Stimulated activated CD8-positive, alpha-beta memory T cell treated with anti-CD3 and anti-CD28 coated beads, Interleukin-7, amount 100 ng/mL, for 1 hour (primary cell): ENCODE measurements around the gene GPC1.

Source experiments
- DNase-seq, 2 donors: peaks; one replicate each; pipeline ENCODE4 v3.0.0-alpha.2; 2020; ENCODE audit warnings: low read depth in 2 of 2

Gene GPC1

GRCh38 chr2:240429341-240429871 is 6.1 kb upstream of the GPC1 start:
- no peak for DNase-seq

DNA sequence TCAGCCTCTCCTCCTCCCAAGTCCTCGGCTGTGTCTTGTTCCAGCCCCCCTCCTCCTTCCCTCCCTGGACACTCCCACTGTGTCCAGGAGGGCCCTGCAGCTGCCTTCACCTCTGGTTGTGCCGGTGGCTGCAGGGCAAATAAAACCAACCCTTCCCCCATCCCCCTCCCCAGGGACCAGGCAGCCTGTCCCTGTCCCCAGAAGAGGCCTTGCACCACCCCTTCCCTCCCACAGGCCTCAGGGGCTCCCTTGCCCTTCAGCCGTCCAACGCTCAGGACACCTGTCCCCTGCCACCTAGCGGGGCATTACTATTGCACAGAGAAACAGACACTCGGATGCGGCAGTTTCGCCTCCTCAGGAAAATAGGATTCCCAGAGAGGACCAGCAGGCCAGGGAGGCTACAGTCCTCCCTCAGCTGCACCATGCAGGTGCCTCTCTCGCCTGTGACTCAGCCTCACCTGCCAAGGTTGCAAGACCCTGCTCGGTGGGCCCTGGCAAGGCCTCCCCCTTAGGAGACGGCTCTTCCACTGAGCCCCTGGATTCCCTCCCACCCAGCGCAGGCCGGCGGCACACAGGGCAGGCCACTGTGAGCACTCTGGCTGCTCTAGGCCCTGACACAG is 5.5 kb upstream of the GPC1 start:
- no peak for DNase-seq

DNA sequence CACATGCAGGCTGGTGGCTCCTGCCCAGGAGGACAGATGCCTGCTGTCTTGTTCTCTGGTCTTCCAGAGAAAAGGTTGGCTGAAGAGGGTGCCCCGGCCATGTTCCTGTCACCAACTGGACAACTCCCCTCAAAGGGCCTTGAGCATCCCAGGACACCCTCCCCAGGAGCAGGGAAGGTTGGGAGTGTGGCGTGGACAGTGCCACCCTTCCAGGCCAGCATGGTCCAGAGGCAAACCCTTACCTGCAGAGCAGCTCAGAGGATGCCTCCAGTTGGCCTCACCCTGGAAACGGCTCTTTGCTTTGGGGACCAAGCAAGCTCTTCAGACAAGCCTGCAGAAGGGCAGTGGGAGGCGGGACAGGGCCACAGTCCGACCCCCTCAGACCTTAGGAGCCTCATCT is 4.9 kb upstream of the GPC1 start:
- DNase-seq = no peak

- no peak for DNase-seq
Measured at GRCh38 chr2:240431271-240431660, 4.2 kb upstream of the GPC1 start.

DNA sequence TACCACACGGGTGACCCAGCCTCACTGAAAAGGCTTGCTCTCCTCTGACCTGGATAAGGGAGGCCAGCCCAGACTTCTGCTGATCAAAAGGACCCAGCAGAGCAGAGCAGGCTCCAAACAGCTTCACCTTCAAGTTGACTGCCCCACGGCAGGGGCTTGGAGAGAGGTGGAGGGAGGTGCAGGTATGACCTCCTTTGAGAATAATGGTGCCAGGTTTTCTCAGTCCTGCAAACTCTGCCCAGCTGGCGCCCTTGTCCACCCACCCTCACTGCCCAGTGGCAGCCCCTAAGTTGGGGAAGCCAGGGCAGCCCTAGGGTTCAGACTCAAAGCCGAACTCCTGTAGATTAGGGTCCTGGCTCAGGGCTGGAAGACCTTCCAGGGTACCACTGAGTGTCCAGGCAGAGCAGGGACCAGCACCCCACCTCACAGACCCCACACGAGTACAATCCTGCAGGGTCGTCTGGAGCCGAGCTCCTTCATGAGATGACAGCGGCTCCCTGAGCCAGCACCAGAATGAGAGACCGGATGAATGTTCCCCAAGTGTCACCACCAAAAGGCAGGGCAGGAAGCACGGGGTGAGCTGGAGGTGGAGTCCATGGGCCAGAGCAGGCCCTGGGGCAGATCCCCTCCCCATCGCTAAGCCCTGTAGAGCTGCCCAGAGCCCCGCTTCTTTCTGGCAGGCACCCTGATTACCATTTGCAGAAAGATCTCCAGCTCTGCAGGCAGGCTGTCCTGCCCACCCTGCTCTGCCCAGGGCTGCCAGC is 3.6 kb upstream of the GPC1 start:
- no peak for DNase-seq

DNA sequence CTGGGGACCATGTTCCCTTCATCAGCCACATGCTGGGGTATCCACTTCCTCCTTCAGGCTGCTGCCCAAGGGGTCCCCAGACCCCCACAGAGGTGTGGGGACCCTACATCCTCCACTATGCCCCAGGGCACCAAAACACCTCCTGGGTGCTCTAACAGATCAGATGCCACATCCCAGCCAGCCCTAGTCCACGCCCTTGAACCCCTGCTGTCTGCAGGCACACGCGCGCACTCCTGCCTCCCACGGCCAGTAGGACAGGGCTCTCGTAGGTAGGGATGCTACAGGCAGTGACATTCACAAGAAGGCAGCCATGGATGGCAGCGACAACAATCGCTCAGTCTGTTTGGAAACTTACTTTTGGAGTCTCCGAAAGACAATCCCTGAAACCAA is 3.0 kb upstream of the GPC1 start:
- no peak for DNase-seq

DNA sequence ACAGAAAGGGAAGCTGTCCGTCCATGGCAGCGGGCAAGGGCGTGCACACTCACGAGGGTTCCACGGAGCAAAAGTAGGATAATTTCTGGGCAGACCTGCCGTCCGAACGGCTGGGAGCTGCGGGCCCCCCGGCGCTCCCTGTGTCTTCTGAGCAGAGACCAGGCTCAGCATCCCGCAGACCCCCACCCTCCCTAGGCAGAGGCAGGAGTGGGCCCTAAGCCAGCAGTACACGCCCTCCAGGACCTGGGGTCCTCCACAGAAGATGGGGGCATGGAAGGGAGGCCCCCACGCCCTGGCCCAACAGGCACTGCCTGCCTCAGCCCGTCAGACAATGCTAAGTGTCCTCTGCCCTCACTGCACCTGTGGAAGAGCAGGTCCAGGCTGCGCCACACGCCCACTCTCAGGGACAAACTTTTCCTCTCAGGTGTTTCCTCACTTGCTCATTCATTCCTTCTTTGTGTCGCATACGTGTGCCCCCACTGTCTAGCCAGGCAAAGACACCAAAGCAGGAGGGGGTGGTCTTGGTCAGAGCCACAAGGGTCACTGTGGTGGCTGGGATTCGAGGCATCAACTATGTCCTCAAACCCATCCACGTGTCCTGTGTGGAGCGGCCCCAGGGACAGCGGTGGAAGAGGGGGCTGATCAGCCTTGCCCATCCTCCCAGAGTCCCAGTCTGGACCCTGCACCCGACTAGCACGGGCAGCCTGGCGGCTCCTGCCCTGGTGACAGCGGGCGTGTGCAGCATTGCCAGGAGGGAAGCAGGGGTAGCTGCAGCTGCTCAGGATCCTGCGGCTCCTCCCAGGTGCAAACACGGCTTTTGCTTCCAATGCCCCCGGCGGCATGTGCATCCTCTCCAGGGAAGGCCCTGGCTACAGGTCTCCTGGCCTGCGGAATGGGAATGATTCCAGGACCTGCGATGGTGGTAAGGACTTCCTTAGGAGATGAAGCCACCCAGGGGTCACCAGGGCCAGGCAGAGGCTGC is 2.4 kb upstream of the GPC1 start:
- no peak for DNase-seq

DNA sequence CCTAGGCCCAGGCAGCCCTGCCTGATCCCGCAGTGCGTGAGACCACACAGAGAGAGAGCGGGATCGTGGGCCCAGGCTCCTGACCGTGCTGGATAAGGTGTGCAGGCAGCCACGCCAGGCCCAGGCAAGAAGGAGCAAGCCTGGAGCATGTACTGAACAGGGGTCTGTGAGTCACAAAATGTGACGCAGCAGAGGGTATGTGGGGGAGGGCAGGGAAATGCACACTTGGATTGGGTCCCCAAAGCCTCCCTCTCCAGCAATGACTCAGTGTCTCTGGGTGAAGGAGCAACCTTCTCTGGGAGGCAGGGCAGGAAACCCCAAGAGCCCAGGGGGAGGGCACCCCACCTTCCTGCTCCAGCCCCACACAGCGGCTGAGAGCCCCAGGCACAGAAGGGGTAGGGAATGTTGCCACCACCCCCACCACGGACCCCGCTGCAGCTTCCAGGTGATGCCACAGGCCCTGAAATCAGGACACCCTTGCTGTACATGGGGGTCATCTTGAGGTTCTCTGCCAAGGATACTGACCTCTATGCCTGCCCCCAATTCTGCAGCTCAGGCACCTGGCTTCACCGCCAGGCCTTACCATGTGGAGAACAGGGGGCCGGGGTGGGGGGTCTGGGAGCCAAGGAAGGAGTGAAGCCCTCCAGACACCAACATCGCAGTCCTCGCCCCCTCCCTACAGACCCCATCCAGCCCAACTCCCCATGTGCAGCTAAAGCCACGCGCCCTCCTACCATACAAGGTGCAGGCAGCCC is 1.3 kb upstream of the GPC1 start:
- DNase-seq = no peak

DNA sequence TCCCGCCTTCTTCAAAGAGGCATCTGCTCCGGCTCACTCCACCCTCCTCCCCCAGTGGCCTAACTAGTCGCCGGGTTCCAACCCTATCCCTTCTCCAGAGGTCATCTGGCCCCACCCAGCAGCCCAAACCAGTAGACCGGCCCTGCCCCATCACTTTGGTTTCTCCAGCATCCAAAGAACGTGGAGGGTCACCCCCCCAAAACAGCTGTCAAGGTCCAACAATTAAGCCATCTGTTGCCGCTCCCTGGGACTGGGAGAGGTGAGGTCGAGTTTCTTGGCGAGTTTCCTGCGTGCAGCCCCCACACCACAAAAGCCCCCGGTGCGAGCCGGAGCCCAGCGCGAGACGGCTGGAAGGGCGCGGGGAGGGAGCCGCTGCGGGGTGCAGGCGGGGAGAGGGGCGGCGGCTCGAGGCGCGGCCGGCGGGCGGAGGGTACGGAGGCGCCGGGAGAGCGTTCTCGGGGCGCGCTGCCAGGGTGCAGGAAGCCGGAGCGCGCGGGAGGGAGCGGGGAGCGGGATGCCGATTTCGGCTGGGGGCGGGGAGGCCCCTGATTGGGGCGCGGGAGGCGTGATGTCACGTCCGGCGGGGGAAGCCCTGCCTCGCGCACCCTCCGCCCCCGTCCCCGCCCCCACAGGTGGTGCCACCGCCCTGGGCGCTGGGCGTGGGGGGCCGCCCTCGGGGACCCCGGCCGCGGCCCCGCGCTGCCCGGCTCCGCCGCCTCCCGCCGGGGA is 571 bp upstream of the GPC1 start:
- DNase-seq = peak; percentile 74 to 85

- DNase-seq = no peak
Measured at GRCh38 chr2:240435948-240436682, 652 bp downstream of the GPC1 start.

DNA sequence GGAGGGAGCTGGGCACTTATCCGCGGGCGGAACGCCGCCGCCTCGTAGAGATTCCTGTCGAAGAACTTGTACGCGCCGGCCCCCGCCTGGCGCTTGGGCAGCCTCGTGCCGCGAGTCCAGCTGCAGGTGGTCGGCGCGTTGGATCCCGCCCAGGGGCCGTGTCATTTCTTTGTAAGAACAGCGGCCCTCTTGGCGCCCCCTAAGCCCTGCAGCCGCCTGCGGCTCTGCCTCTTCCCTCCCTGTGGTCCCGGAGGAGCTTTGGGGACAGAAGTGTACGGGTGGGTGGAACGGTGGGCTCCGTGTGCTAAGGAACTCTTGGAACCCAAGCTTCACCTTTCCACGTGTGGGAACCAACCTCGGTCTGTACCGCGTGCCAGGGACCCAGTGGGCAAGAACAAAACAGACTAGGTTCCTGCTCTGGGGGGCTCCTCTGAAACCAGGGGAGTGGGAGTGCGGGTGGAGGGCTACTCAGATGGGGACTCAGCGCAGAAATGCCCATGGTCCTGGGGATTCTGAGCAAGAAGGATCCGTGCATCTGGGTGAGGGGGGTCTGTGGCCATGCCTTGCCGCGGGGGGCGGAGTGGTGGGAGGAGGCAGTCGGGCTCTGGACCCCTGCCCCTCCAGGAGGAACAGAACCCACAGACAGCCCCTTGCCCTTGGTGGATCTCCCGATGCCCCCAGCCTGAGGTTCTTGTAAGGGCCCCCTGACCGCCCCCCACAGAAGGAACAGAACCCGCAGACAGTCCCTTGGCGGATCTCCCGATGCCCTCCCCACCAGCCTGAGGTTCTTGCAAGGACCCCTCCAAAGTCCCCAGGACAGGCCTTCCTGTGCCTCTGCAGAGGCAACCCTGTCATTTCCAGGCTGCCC is 1.5 kb downstream of the GPC1 start:
- DNase-seq = no peak

DNA sequence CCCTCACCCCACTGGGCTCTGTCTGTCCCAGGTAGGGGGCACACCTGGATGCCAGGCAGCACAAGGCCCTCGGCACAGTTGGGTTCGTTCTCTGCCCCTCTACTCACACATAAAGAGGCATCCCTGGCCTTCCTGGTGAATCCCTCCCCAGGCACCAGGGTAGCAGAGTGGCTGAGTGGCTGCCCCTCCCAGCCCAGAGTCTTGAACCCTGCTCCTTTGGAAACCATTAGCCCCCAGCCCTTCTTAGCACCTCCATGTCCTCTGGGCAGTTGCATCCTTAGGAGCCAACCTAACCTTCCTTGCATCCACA is 2.0 kb downstream of the GPC1 start:
- no peak for DNase-seq

DNA sequence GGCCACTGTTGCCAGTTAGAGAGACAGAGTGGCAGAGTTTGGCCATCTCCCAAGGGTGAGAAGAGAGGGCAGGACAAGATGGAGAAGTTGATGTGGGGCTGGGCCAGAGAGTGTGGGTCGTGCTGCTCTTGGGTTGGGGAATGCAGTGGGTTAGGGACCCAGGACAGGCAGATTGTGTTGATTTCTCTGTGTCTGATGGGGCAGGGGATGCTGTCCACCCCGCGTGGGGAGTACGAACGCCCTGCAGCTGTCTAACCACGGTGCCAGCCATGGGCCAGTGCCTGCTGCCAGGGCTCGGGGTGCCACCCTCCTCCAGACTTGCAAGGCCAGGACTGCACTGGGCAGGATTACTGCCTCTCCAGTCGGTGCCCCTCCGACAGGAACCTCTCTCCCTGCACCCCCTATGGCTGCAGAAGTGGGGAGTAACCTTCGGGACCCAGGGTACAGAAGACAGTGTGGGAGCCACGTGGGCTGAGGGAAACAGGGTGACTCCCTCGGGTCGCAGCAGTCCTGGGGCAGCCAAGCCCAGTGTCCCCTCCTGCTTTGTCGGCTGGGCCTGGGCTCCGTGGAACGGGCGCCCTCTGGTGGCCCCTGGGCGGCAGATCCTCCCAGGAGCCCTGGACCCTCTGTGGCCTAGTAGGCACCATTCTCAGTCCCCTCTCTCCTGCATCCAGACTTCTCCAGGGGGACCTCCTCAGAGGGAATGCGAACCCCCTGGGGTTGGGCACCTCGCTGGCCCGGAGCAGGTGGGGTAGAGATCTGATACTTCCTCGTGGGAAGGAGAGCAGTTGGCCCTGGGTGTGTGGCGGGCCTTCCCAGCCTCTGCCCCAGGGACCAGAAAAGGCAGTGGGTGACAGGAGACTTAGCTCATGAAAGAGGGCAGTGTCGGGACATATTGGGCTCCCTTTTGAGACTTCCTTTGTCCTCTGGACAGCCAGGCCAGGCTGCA is 2.7 kb downstream of the GPC1 start:
- peak; percentile 33 to 44 for DNase-seq

- DNase-seq = no peak
Measured at GRCh38 chr2:240438810-240439697, 3.6 kb downstream of the GPC1 start.

- no peak for DNase-seq
Measured at GRCh38 chr2:240439698-240440151, 4.3 kb downstream of the GPC1 start.

DNA sequence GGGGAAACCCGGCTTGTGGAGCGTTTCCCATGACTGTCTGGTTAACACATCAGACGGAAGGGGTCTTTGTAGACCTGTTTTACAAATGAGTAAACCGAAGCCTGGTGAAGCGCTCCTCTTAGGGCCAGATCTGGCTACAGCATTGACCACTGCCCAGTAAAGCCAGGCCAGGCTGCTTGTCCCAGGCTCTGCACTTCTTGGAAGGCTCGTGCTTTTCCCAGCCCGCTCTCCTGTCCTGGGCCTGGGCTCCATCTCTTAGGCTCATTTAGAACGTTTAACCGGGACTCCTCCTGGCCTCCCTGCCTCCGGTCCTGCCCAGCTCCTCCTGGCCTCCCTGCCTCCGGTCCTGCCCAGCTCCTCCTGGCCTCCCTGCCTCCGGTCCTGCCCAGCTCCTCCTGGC is 4.8 kb downstream of the GPC1 start:
- no peak for DNase-seq

DNA sequence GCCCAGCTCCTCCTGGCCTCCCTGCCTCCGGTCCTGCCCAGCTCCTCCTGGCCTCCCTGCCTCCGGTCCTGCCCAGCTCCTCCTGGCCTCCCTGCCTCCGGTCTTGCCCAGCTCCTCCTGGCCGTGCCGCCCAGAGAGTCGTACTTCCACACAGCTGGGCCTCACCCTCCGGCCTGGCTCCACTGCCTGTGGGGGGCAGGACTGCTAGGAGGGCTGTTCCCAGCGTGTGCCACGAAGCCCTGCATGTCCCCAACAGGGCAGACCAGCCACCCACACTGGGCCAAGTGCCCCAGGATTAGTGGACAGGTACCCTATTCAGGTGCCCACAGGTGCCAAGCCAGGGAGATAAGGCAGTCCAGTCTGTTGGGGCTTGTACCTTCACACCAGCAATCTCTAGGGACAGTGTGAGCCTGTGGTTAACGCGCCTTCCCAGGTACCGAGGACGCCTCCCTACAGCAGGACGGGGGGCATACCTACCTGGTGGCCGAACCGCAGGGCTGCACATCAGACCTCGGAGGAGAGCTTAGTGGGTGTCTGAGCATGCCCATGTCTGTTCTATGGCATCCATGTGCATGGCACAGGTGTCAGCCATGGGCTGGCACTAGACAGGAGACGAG is 5.3 kb downstream of the GPC1 start:
- no peak for DNase-seq
